Activated CD4-positive, alpha-beta T cell treated with anti-CD3 and anti-CD28 coated beads, Interleukin-2, amount 10 ng/mL, durations not matched to agents 24 days and 14 days (primary cell): Measurements from ENCODE around the gene HECTD1. TPM values are rescaled to one million over a fixed set of nuclear protein-coding genes. Genes with fewer than 3 reads are reported as not detected.

Experiments used
- total RNA-seq: library from RNA; stranded (reverse); gene quantifications from 2 replicates; pipeline ENCODE4 v1.2.3, GENCODE V29; 2022

The HECTD1 gene
- total RNA-seq, 1 donor from 2014 or later: 116 TPM

Other genes with a start within 250 kb of the HECTD1 start
- 7.8 and 8.6 TPM in 2 replicates for gene AP4S1, start 182.1 kb downstream of the HECTD1 start, total RNA-seq
- 21.4 and 27.1 TPM in 2 replicates for gene STRN3, start 181.4 kb downstream of the HECTD1 start, total RNA-seq
- 23.6 and 24.2 TPM in 2 replicates for gene HEATR5A, start 212.8 kb upstream of the HECTD1 start, total RNA-seq
- gene DTD2, start 249.7 kb upstream of the HECTD1 start, total RNA-seq: 30.8 and 32.2 TPM in 2 replicates